HFFc6 (cell line): Measurements from ENCODE around the gene FOXA2. TPM values are rescaled to one million over a fixed set of nuclear protein-coding genes. Genes with fewer than 3 reads are reported as not detected.

Experiments
- DNase-seq: peaks from one replicate; pipeline ENCODE4 v3.0.0-alpha.2; 2018
- H3K27ac Mint-ChIP-seq: 2 replicates; pipeline ENCODE4 v1.8.0; 2020; ENCODE audit warnings: mild to moderate bottlenecking, mixed read lengths
- H3K27me3 Mint-ChIP-seq: 2 replicates; pipeline ENCODE4 v1.8.0; 2021; ENCODE audit warnings: mild to moderate bottlenecking, moderate library complexity, mixed read lengths; ENCODE audit not compliant: insufficient read depth
- H3K36me3 Mint-ChIP-seq: 2 replicates; pipeline ENCODE4 v1.8.0; 2021; ENCODE audit warnings: low read depth, mixed read lengths
- H3K4me1 Mint-ChIP-seq: 2 replicates; pipeline ENCODE4 v1.8.0; 2020; ENCODE audit warnings: low read depth, mixed read lengths
- H3K4me3 Mint-ChIP-seq: 2 replicates; pipeline ENCODE4 v1.8.0; 2020; ENCODE audit warnings: mild to moderate bottlenecking, moderate library complexity, mixed read lengths
- H3K9me3 Mint-ChIP-seq: 2 replicates; pipeline ENCODE4 v1.8.0; 2020; ENCODE audit warnings: mild to moderate bottlenecking, mixed read lengths
- total RNA-seq, 6 experiments: library from RNA; stranded (reverse); fragmentation: NEBNext Ultra II Directional; extraction: Animal tissue kit (Norgen Biotek cat#: 25700); gene quantifications; 2 replicates in 1 of 6; 3 replicates in 5 of 6; pipeline ENCODE4 v1.2.3, GENCODE V29; 2021
- TF ChIP-seq, protein P1 (sequence below): fragments of 200-600 bp; sonication (generic); IDR thresholded peaks from 2 replicates; pipeline ENCODE4 v1.5.0; 2021; ENCODE audit warnings: antibody characterized with exemption, mild to moderate bottlenecking

The FOXA2 gene
- total RNA-seq, 6 experiments from 2014 or later, result not detected

DNA sequence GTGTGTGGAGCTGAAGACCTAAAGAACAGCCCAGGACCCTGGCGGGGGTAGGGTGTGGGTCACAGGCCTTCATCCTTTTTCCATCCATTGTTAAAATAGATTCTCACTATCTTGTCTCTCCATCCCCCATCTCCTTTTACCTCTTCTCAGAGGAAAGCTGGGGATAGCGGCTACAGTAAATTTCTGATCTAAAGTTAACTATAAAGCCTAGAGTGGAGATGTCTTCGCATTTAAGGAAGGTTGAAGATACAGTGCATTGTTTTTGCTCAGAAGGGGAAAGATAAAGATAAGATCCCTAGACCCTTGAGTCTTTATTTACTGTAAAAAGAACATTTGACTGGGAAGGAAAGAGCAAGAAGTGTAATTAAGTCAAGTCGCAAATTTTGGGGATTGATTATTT, 8.6 kb downstream of the FOXA2 start:
- Mint-ChIP-seq H3K9me3 (peaks cover 5% of the 10 kb centered on the region; the same call in 1 of the 2 replicates), H3K27me3 (peaks cover 33% of the 10 kb centered on the region), H3K36me3 (no peaks in the 10 kb centered on the region), H3K4me1 (peaks cover 12% of the 10 kb centered on the region), H3K27ac (no peak overlapping the region), H3K4me3 (no peak overlapping the region)
- no peak for DNase-seq
- TF ChIP-seq, protein P1, sequence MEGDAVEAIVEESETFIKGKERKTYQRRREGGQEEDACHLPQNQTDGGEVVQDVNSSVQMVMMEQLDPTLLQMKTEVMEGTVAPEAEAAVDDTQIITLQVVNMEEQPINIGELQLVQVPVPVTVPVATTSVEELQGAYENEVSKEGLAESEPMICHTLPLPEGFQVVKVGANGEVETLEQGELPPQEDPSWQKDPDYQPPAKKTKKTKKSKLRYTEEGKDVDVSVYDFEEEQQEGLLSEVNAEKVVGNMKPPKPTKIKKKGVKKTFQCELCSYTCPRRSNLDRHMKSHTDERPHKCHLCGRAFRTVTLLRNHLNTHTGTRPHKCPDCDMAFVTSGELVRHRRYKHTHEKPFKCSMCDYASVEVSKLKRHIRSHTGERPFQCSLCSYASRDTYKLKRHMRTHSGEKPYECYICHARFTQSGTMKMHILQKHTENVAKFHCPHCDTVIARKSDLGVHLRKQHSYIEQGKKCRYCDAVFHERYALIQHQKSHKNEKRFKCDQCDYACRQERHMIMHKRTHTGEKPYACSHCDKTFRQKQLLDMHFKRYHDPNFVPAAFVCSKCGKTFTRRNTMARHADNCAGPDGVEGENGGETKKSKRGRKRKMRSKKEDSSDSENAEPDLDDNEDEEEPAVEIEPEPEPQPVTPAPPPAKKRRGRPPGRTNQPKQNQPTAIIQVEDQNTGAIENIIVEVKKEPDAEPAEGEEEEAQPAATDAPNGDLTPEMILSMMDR, result no peak

DNA sequence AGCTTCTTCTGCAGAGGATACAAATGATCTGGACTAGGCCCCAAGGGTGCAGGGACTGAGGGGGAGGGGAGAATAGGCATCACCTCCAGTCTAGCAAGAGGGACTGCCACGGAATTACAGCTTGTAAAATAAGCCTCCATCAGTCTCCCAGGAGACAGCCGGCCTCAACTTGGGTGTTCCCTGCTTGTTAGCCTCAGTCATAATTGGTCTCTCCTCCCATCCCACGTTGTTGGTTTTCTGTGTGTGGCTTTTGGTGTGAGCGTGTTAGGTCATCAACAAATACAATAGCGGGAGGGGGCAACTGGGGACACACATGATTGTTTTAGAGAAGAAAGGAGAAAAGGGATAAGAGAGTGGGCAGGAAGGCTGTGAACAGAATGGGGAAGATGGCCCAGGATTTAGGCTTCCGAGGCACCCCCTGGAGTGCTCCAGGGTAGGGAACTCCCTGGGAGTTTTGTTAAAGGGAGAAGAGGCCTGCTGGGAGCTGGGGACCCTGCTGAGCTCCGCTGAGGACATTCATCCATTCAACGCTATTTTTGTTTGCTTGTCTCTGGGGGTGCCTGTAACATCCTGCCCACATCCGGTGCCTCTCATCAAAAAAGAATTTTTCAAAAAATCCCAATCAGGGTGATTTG, 9.2 kb downstream of the FOXA2 start:
- H3K4me3 Mint-ChIP-seq, result no peak overlapping the region
- H3K27me3 Mint-ChIP-seq, result peaks cover 30% of the 10 kb centered on the region
- no peak for DNase-seq

DNA sequence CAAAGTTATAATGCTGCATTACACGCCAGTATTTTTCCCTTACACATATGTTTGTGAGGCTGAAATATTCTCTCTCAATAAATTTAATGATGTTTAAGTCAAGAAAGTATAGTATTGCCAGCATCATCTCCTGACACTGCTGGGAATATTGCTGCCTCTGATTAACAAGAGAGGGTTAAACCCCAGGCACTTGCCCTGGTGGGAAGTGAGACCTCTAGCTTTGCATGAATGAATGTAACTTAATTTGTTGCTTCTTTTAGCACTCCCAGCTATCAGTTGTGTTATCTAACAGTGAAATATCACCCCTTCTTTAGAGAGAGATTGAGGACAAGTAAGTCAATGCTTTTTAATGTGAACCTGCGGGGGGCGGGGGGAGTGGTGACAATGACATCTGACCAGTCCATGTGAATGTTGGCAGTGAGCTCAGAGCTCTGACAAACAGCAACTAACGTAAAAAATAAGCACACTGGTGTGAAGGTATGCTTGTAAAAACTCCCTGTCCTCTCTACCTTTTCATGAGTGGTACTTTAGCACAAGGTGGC, 9.8 kb downstream of the FOXA2 start:
- peaks cover 5% of the 10 kb centered on the region; the same call in 1 of the 2 replicates for H3K9me3 Mint-ChIP-seq
- H3K36me3 Mint-ChIP-seq, result no peaks in the 10 kb centered on the region
- peaks cover 12% of the 10 kb centered on the region for H3K4me1 Mint-ChIP-seq
- no peak overlapping the region for H3K27ac Mint-ChIP-seq
- no peak overlapping the region for H3K4me3 Mint-ChIP-seq
- TF ChIP-seq, protein P1, result no peak
- no peak for DNase-seq
- H3K27me3 Mint-ChIP-seq, result peaks cover 25% of the 10 kb centered on the region

More for the DNA sequence above, 9.2 kb downstream of the FOXA2 start:
- Mint-ChIP-seq H3K36me3 (no peaks in the 10 kb centered on the region), H3K9me3 (peaks cover 5% of the 10 kb centered on the region; the same call in 1 of the 2 replicates), H3K27ac (no peak overlapping the region), H3K4me1 (peaks cover 12% of the 10 kb centered on the region)
- TF ChIP-seq, protein P1, result no peak

DNA sequence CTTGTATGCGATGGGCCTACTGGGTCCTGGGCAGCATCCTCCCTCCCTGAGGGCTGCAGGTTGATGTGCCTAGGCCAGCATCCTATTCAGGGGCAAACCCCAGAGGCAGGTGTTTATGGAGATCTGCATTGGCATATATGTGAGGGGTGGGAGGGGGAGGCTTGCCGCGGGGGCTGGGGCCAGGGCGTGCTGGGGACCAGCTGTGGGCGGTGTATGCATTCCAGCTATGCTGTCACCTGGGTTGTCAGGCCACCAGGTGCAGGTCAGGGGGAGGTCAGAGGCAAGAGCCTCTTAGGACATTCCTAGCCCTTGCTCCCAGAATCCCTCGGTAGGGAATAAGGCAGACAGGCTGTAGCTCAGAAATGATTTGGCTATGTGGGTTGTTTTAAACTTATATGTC, 11.9 kb downstream of the FOXA2 start:
- Mint-ChIP-seq H3K4me1 (peaks cover 12% of the 10 kb centered on the region), H3K36me3 (no peaks in the 10 kb centered on the region), H3K9me3 (no peaks in the 10 kb centered on the region), H3K27me3 (peaks cover 21% of the 10 kb centered on the region), H3K27ac (no peak overlapping the region), H3K4me3 (no peak overlapping the region)
- TF ChIP-seq, protein P1, result no peak
- DNase-seq, result no peak

DNA sequence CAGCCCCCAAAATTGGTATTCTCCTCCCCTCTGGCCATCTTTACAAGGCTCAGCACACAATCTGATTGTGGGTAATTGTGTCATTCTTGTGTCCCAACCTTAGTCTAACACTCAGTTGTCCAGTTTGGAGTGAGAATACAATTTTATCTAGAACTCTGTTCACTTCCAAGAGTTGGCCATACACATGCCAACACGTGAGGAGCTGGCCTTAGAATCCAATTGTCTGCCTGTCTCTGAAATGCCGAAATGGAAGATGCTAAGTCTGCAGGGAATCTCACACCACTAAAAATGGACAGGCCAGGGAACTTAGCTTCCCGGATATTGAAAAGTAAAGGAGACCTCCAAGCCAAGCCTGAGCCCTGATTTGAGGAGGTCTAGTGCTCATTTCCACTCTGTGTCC, 12.3 kb downstream of the FOXA2 start:
- H3K4me3 Mint-ChIP-seq, result no peak overlapping the region
- peaks cover 21% of the 10 kb centered on the region for H3K27me3 Mint-ChIP-seq
- no peak overlapping the region for H3K27ac Mint-ChIP-seq
- DNase-seq, result no peak
- peaks cover 12% of the 10 kb centered on the region for H3K4me1 Mint-ChIP-seq
- no peaks in the 10 kb centered on the region for H3K9me3 Mint-ChIP-seq
- no peaks in the 10 kb centered on the region for H3K36me3 Mint-ChIP-seq
- TF ChIP-seq, protein P1, result no peak
